A673 (cell line): ENCODE results near the gene NMT1.

Source experiments
- EZH2 ChIP-seq: fragments of 200-600 bp; sonication (generic); IDR thresholded peaks from 2 replicates; pipeline ENCODE4 v1.6.1; 2017; ENCODE audit warnings: borderline replicate concordance, low read depth, mild to moderate bottlenecking, mixed read lengths, antibody characterized with exemption, low read length; ENCODE audit not compliant: poor library complexity, severe bottlenecking
- TF ChIP-seq, protein P1 (sequence below): fragments of 300-800, 200-600 bp; sonication (generic); conservative IDR thresholded peaks from 2 replicates; pipeline ENCODE4 v1.5.1; 2017; ENCODE audit warnings: low read depth, mild to moderate bottlenecking, antibody characterized with exemption, low read length, moderate library complexity, mixed read lengths

- TF ChIP-seq, protein P1, sequence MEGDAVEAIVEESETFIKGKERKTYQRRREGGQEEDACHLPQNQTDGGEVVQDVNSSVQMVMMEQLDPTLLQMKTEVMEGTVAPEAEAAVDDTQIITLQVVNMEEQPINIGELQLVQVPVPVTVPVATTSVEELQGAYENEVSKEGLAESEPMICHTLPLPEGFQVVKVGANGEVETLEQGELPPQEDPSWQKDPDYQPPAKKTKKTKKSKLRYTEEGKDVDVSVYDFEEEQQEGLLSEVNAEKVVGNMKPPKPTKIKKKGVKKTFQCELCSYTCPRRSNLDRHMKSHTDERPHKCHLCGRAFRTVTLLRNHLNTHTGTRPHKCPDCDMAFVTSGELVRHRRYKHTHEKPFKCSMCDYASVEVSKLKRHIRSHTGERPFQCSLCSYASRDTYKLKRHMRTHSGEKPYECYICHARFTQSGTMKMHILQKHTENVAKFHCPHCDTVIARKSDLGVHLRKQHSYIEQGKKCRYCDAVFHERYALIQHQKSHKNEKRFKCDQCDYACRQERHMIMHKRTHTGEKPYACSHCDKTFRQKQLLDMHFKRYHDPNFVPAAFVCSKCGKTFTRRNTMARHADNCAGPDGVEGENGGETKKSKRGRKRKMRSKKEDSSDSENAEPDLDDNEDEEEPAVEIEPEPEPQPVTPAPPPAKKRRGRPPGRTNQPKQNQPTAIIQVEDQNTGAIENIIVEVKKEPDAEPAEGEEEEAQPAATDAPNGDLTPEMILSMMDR, result no peak
- no peak for TF ChIP-seq EZH2
Measured at GRCh38 chr17:45067637-45068036, 6.5 kb downstream of the NMT1 start.
